ENCODE results near the gene ZMYND10.

The ZMYND10 gene

DNA sequence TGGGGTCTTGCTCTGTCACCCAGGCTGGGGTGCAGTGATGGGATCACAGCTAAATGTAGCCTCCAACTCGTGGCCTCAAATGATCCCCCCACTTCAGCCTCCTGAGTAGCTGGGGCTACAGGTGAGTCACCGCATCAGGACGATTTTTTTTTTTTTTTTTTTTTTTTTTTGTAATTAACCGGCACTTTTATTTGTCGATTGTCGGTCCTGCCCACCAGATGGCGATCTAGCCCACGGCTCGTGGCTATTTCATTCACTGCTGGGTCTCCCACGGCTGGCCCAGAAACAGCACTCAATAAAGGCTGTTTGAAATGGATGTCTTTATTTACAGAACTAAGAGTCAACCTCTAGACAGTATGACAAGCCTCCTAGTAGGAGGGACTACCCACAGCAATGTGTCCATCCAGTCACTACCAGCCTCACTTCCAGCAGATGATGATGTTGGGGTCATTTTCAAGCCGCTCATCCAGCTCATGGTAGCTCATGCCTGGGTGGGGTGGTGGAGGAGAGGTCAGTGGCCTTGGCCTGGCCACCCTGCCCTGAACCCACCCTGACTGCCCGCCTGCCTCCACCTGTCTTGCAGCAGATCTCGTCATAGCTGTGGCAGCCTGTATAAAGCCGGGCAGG is 1.8 kb upstream of the ZMYND10 start:
- DNase-seq (ENCODE audit: low read depth in 2 of 2), result peak; percentile 59 to 67

DNA sequence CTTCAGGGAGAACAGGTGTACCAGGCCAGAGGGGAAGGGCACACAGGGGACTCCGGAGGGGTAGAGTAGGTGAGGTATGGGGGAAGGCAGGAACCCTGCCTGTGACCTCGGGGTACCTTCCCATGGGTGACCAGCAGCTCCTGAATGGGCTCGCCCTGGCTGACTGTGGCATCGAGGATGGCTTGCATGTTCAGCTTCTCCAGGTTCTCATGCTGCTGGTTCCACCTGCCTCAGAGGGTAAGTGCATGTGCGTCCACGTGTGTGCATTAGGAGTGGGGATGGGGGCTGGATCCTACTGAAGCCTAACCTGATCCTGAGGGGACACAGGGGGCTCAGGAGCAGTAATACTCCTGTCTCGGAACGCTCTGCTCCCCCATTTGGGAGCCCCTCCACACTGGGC is 524 bp downstream of the ZMYND10 start:
- DNase-seq (ENCODE audit: low read depth in 2 of 2), result no peak

DNA sequence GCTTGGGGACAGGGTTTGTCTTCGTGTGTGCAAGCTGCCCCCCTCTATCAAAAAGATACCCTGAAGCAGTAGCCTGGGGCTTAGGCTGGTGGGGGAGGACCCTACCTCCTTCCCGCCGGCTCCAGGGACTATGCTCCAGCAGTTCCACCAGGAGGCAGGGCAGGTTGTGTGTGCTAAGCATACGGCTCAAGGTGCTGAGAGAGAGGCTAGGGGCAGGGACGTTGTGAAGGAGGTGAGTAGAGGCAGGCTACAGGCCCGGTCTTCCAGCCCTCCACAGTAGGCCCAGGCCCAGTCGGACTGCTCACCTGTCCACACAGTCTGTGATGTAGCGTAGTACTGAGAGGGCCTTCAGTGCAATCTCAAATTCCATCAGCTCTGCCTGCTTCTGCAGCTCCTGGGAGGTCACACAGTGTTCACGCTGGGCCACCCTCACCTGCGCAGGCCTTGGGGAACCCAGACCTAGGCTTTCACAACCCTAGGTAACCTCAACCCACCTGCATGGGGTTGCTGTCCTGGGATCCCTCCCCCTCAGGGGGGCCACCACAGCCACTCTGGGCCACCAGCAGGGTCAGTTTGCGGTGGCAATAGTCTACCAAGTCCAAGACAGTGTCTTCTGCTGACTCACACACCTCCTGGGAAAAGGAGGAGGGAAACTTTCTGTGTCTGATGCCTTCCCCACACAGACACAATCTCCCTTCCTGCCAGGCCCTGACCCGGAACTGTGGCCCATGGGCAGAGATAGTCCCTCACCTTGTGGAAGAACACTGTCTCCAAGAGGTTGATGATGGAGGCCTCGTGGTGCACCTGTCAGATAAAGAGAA is 2.5 kb downstream of the ZMYND10 start:
- no peak for DNase-seq (ENCODE audit: low read depth in 2 of 2)

DNA sequence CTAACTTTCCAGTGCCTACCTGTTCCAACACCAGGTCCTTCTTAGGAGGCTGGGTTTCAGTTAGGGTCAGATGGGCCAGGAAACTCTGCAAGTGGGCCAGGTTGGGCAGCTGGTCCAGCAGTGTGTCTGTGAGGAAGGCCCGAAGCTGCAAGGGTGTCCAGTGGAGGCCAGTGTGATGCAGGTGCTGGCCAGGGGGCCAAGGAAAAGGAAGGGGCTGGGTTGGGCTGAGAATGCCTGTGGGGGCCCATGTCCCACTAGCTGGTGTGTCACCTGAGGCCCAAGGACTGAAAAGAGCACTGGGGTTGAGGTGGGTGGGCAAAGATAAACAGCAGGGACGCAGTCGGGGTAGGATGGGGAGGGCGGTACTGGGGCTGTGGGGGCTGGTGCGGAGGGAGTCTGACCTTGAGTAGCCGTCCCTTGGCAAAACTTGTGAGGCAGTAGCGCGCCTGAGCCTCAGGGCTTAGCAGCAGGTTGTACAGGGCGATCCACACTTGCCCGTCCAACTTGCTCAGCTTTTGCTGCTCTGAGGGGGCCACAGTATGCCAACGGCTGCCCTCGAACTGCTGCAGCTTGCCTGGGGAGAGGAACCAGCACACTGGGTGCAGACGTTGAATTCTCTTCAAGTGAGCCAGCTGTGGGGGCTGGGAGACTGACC is 3.4 kb downstream of the ZMYND10 start:
- no peak for DNase-seq (ENCODE audit: low read depth in 2 of 2)

DNA sequence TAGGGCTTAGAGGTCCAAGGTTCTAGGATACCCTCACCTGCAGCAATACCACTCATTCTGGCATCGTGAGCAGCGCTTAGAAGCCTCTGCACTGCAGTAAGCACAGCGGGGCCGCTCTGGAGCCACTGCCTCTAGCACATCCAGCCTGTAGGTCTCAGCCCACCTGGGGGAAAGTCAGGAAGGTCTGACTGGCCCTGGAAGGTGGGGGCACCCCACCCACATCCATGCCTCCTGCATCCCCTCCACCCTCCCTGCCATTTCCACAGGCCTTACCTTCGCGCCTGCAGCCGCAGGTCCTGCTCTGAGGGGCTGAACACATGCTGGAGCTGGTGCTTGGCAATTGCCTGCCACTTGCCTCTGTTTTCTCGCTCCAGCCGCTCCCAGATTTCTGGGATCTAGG is 4.0 kb downstream of the ZMYND10 start:
- no peak for DNase-seq (ENCODE audit: low read depth in 2 of 2)

DNA sequence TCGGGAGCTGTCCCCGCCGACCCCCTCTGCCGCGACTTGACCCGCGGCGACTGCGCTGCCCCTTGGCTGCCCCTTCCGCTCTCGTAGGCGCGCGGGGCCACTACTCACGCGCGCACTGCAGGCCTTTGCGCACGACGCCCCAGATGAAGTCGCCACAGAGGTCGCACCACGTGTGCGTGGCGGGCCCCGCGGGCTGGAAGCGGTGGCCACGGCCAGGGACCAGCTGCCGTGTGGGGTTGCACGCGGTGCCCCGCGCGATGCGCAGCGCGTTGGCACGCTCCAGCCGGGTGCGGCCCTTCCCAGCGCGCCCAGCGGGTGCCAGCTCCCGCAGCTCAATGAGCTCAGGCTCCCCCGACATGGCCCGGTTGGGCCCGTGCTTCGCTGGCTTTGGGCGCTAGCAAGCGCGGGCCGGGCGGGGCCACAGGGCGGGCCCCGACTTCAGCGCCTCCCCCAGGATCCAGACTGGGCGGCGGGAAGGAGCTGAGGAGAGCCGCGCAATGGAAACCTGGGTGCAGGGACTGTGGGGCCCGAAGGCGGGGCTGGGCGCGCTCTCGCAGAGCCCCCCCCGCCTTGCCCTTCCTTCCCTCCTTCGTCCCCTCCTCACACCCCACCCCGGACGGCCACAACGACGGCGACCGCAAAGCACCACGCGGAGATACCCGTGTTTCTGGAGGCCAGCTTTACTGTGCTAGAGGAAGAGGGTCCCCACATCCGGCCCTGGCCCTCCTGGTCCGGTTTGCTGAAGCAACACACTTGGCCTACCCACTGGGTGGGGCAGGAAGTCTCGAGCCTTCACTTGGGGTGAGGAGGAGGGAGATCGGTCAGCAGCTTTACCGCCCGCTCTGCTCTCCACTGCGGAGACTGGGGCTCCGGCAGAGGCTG is 4.8 kb downstream of the ZMYND10 start, which contains the start of gene RASSF1:
Gene RASSF1, minus strand, starts transcription at position 389 of the 882 bp plus-strand sequence. Its CDS starts 31 bp downstream, at position 358.
- peak; percentile 59 to 79 for DNase-seq (ENCODE audit: low read depth in 2 of 2)

DNA sequence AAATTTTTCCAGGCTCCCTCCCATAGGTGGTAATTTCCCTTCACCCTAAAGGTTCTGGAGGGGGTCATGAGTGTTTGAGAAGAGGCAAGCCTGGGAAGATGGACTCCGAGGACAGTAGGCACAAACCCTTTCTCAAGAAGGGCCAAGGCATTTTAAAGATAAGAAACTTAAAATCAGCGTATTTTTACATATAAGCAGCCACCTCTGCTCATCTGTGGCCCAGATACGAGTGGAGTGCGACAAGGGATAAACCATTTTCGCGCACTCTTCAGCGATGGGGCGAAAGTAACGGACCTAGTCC is 5.4 kb downstream of the ZMYND10 start:
- DNase-seq (ENCODE audit: low read depth in 2 of 2), result no peak

DNA sequence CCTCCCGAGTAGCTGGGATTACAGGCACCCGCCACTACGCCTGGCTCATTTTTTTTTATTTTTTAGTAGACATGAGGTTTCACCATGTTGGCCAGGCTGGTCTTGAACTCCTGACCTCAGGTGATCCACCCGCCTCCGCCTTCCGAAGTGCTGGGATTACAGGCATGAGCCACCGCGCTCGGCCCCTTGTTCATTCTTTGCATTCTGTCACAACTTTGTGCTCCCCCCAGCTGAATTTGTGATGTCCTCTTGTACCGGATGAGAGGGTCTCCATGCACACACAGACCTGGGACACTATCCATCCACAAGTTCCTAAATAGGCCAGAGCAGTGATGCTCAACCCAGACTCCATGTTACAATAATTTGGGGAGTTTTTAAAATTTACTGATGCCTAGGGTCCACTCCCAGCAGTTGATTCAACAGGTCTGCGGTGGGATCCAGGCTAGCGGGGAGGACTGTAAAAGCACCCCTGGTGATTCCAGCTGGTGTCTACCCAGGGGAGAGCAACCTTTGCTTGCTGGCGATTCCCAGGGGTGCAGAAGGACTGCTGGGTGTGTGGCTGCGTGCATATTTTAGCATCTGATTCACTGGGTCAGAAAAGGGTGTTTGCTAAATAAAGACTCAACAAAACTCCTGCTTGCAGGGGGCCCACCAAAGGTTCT is 5.9 kb downstream of the ZMYND10 start:
- DNase-seq (ENCODE audit: low read depth in 2 of 2), result no peak

DNA sequence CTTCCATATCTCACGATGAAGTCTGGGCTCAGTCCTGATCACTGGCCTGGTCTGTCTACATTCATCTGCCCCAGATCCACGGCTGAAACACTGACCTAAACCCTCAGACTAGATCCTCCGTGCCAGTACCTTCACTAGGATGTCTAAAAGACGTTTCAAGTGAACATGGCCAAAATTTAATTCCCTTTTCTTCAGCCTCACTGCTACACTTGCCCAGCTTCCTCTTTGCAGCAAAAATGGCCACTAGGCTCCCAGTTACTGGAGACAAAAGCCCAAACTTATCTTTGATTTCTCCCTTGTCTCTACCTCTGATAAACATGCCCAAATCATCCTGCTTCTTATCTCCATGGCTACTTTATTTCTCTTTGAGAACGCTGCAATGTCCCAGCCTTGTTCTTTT is 6.6 kb downstream of the ZMYND10 start:
- no peak for DNase-seq (ENCODE audit: low read depth in 2 of 2)

DNA sequence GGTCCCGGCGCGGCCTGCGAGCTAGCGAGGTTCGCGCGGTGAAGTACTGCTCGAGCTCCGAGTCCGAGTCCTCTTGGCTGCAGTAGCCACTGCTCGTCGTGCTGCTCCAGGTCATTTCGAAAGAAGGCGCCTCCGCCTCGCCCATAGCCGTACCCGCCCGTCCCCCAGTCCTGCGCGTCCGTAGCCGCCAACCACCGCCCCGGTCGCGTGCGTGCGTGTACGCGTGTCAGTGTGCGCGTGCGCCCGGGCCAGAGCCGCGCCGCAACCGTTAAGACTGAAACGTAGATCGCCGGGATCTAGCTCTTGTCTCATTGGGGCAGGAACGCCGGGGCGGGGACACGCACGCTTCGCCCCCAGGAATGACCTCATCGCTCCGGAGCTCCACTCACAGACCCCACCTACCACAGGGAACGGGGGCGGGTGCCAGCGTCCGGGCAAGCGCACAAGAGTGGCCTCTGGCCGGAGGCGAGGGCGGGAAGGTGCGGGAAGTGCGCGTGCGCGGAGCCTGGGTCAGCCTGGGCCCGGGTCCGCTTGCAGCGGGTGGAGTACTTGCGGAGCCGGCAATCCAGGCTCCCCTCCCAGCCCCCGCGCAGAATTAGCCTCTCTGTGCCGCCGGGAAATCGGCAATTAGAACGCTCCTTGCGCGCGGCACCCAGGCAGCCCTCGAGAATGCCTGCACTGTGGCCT is 8.2 kb downstream of the ZMYND10 start:
- peak; percentile 91 to 98 for DNase-seq (ENCODE audit: low read depth in 2 of 2)

DNA sequence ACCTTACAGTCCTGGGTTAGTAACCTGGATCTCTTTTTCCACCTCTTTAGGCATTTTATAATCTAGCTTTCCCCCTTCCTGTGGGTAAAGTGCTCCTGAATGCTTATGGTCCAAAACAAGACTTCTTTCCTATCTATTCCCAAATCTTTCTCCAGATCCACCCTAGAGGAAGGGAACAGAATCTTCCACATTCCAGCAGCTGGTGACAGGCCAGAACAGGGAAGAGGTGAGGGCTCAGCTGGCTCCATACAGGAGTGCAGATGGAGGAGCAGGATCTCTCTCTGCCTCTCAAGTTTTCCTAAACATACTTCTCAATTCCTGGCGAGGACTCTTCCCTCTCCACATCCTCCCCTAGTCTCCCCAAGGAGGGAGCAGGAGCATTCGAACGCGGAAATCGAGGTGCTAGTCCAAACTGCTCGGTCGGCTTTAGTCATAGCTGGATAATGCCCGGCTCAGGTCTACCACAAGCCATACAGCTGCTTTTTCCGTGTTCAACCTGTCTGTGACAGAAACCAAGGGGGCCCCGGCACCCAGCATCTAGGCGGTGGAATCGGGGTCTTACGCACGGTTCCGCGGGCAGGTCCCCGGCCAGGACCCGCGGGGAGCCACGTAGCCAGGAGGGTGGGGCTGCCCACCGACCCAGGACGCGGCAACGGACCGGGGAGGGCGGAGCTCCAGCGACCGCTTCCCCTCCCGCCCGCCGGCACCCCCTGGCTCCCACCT is 8.9 kb downstream of the ZMYND10 start:
- DNase-seq (ENCODE audit: low read depth in 2 of 2), result peak in 1 of 2 donors; percentile 40

DNA sequence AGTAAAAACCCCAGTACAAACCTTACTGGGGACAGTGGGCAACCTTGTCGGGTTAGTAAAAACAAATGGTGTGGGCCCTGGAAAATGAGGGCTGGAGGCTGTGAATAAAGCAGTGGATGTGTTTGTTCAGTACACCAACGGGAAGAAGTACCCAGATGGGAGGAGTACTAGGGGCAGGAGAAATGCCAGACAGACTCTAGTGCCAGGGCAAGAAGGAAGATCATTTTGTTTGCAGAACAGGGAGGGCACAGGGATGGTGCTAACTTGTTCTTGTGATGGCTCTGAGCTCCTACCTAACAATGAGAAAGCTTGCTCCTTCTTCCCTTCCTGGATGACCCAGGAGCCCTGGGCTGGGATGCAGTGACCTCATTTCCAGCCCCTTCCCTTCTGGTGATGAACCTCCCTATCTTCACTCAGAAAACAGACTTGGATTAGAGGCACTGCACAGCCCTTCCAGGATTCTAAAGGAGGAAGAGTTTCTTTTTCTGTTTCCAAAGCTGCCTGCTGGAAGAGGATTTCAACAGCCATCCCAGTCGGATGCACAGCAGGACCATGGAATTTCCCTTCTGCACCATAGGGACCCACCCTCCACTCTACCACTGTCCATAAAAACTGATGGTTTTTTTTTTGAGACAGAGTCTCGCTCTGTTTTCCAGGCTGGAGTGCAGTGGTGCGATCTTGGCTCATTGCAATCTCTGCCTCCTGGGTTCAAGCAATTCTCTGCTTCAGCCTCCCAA is 11.0 kb downstream of the ZMYND10 start:
- DNase-seq (ENCODE audit: low read depth in 2 of 2), result no peak

DNA sequence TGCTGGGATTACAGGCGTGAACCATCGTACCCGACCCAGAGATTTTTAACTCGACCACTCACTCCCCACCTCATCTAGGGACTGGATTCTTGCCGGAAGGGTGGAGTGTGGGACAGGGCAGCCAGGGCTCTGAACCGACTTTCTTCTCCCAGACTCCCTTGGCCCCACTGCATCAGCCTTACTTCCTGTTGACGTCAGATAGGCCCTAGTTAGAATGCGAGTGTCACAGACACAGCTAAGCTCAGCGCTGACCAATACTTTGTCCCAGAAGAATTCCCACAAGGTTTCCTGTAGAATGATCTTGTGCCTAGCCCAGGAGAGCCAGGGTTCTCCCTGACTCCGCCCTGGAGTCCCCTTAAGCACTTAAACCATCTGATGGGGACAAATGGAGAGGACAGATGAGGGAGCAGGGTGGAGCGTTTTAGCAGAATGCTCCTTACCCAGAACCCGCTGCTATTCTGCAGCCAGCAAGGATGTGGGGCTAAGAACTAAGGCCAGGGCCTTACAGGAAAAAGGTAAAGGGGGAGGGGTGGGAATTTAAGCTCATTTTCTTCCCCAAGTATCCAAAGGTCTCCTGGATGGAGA is 11.7 kb downstream of the ZMYND10 start:
- DNase-seq (ENCODE audit: low read depth in 2 of 2), result no peak

DNA sequence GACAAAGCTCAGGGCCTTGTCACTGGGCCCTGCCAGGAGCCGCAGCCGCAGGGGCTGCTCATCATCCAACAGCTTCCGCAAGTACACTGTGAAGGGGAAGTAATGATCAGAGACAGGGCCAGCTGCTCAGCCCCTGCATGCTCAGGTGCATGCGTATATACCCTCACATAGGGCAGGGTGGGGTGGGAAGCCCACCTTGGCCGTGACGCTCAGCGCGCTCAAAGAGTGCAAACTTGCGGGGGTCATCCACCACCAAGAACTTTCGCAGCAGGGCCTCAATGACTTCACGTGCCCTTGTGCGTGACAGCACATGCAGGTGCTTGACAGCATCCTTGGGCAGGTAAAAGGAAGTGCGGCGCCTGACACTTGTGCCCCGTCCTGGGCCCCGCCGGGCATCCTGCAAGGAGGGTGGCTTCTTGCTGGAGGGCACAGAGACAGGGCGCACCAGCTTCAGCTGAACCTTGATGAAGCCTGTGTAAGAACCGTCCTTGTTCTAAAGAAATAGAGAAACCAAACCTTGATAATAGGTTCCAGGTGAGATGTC is 14.1 kb downstream of the ZMYND10 start:
- no peak for DNase-seq (ENCODE audit: low read depth in 2 of 2)

DNA sequence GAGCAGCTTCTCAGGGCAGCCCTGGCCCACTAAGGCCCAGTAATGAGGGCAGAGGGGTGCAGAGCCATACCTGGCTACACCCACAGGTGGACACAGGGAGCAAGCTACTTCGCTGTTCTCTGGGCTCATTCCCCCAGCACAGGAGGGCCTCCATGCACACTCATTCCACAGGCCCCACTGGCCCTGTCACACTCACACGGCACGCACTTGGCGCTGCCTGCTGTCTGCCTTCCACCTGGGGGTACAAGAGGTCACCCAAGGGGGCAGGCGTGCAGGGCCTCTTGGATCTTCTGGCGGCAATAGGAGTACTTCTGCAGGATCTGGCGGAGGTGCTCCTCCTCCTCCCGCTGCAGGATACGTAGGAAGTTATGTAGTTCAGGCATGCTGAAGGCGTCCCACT is 15.2 kb downstream of the ZMYND10 start:
- DNase-seq (ENCODE audit: low read depth in 2 of 2), result no peak

DNA sequence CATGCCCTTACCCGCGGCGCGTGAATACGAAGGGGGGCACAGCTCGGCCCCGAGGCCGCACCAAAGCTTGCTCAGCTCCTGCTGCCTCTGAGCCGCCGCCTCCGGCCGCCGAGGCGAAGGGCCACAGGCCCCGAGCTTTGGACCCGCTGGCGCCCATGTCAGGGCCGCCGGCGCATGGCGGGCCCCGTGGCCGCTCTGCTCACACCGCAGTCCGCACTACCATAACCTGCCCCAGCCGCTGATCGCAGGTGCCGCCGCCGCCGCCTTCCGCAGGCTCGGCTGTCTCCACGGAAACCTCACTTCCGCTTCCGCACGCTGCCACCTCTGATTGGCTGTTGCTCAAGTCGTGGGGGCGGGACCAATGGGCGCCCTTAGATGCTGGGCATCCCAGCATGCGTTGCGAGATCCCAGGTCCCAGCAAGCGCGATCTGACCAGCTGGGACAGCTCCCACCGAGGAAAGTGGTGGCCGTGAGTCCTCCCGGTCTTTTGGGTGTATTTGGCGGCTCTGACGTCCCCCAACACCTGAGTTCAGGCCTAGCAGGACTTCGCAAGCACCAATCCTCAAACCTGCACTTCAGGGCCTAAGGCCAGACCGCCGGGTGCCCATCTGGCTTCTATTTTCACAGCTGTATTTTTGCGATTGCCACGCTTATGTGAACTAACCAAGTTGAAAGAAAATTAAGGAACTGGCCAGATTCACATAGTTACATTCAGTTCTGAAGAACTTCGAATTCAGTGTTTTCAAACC is 17.4 kb downstream of the ZMYND10 start, which contains the start of gene TUSC2:
Gene TUSC2, minus strand, starts transcription at position 281 of the 749 bp plus-strand sequence. Its CDS starts 124 bp downstream, at position 157.
- peak; percentile 93 to 94 for DNase-seq (ENCODE audit: low read depth in 2 of 2)

DNA sequence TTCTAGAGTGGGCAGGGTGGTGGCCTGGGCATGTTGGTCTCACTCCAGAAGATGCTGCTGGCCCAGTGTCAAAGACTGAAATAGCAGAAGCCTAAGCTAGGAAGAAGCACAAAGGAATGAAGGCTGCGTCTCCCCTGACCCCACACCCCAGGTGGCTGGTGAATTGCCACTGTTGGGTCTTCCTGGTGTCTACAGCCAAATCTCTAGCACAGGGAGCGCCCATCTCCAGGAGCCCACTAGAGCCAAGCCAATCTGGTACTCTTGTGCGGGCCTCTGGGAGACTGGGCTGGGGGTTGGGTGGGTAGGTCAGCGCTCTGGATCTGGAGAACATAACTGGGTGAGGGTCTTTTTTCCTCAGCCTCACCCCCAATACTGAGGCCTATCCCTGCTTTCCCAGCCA is 18.4 kb downstream of the ZMYND10 start:
- DNase-seq (ENCODE audit: low read depth in 2 of 2), result no peak

DNA sequence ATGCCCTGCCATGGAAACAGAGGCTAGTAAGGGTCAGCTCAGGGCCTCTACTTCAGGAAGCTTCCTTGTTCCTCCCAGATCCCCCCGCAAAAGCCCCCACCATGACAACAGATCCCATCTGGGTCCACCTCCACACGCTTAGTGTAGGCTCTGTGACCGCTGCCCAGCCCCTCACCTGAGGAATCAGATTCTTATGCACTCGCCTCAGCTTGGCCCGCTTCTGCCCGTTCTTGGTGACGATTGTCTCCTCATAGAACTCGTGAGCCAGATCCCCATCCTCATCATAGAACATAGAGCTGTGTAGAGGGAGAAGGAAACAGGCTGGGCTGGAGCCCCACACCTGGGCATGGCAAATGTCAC is 19.4 kb downstream of the ZMYND10 start:
- no peak for DNase-seq (ENCODE audit: low read depth in 2 of 2)
